ENCODE measurements around the gene ATP5MG. TPM values are rescaled to one million over a fixed set of nuclear protein-coding genes. Genes with fewer than 3 reads are reported as not detected.
"Not testable (repeated sequence)": the region's sequence is repeated elsewhere in the genome, so short reads cannot be mapped to it uniquely, and the experiment has no call there.

The ATP5MG gene
- total RNA-seq, 2 experiments from 2014 or later = 278 to 295 TPM

DNA sequence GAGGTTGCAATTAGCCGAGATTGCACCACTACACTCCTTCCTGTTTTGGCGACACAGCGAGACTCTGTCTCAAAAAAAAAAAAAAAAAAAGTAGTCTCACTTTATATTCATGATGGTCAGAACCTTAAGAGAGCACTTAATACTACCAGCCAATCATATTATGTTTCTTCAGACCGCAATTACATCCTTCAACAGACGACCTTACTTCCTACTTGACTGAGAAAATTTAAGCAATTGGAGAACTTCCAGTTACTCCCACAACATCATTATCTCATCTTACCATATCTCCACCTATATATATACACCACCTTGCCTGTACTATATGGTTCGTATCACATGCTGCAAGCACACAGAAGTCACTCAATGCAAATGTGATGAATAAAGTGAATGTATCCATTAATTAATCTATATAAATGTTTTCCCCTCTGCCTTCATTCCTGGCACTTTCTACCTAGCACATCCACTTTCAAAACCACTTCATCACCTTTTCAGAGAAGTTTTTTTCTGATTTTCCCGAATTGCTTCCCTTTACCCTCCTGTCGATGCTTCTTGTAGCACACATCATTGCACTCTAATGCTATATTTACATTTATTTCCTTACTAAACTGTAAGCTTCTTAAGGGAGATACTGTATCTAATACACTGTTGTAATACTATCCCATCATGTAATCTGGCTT, 13.8 kb downstream of the ATP5MG start:
- no peak for ATAC-seq
- Mint-ChIP-seq H3K9me3 (ENCODE audit: low read depth) (no peaks in the 10 kb centered on the region), H3K27ac (no peak overlapping the region), H3K27me3 (no peaks in the 10 kb centered on the region), H3K4me1 (peaks cover 7% of the 10 kb centered on the region), H3K36me3 (peaks cover 12% of the 10 kb centered on the region), H3K4me3 (no peak overlapping the region)
- no peak for DNase-seq
- CTCF ChIA-PET = interaction anchor here (0.6 to 1.0 kb wide), 5 partner anchors 9 to 500 kb away, joined by 3 to 8 read pairs (median 4); no protein-coding TSS in a partner anchor

DNA sequence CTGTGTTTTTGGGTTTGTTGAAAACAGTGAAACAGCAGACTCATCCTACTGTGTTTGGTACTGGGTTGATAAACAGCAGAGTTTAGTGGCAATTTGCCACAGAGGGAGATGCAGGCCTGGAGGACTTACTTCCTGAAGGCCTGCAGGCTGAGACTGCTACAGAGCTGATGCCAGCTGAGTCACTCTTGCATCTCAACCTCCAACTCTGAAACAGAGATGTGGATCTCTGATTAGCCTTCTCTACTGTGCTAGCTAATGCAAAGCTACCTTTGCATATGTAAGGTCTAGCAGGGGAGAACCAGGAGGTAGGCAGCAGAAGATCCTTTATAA, 14.3 kb downstream of the ATP5MG start:
- Mint-ChIP-seq H3K36me3 (peaks cover 8% of the 10 kb centered on the region), H3K27ac (no peak overlapping the region), H3K4me3 (no peak overlapping the region), H3K4me1 (peaks cover 5% of the 10 kb centered on the region), H3K9me3 (ENCODE audit: low read depth) (no peaks in the 10 kb centered on the region), H3K27me3 (no peaks in the 10 kb centered on the region)
- CTCF ChIA-PET = interaction anchor here (0.6 to 1.0 kb wide), 5 partner anchors 9 to 217 kb away, joined by 3 to 8 read pairs (median 4); no protein-coding TSS in a partner anchor
- peak; percentile 94 for ATAC-seq
- peak; percentile 75 for DNase-seq

DNA sequence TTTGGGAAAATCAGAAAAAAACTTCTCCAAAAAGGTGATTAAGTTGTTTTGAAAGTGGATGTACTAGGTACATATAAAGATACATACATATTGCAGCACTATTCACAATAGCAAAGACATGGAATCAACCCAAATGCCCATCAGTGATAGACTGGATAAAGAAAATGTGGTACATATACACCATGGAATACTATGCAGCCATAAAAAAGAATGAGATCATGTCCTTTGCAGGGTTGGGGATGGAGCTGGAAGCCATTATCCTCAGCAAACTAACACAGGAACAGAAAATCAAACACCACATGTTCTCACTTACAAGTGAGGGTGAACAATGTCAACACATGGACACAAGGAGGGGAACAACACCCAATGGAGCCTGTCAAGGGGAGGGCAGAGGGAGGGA, 15.5 kb downstream of the ATP5MG start:
- CTCF ChIA-PET = interaction anchor here (0.6 to 1.0 kb wide), 2 partner anchors 15 to 49 kb away, joined by 3 read pairs; no protein-coding TSS in a partner anchor
- not testable (repeated sequence) for H3K27me3 Mint-ChIP-seq

DNA sequence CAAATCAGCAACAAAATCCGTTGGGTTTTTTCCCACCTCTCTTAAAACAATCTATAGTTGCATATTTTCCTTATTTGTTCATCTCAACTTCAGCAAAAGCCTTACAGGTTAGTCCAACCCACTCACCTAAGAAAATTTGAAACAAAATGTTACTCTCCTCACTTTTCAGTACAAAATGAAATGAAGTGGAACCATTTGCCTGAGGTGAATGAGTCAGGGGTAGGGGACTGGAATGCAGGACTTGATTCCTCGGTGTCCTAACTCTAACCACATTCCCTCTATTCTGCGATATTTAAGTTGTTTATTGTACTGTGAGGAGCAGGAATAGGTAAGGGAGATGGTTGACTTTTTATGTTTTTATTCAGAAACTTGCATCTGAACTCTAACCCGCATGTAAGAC, 16.4 kb downstream of the ATP5MG start:
- DNase-seq = no peak
- CTCF ChIA-PET = no interaction called here
- no peak overlapping the region for H3K27ac Mint-ChIP-seq
- no peaks in the 10 kb centered on the region for H3K9me3 Mint-ChIP-seq (ENCODE audit: low read depth)
- H3K4me1 Mint-ChIP-seq = no peaks in the 10 kb centered on the region
- no peaks in the 10 kb centered on the region for H3K27me3 Mint-ChIP-seq
- no peak for ATAC-seq
- no peak overlapping the region for H3K4me3 Mint-ChIP-seq
- H3K36me3 Mint-ChIP-seq = peaks cover 4% of the 10 kb centered on the region

More for the DNA sequence above, 15.5 kb downstream of the ATP5MG start:
- not testable (repeated sequence) for H3K4me3 Mint-ChIP-seq; ATAC-seq; H3K9me3 Mint-ChIP-seq (ENCODE audit: low read depth); H3K4me1 Mint-ChIP-seq; DNase-seq; H3K36me3 Mint-ChIP-seq; H3K27ac Mint-ChIP-seq

DNA sequence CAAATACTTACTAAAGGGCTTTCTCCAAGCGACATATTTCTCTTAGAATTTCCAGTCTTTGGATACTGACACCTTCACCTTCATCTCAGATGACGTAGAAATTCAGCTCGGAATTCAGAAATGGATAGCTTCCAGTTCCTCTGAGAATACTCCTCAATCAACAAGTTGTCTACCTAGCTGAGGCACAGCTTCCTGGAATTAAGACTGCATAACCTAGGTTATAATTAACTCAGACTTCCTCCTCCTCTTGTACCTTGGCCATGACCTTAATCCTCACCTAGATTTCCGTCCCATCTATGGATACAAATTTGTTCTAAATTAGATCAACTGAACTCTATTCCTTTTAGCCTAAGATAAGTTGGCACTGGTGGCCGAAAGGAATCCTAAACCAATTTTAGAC, 17.4 kb downstream of the ATP5MG start:
- CTCF ChIA-PET = interaction anchor here (1.0 kb wide), 1 partner anchor 8 kb away, joined by 3 read pairs; no protein-coding TSS in a partner anchor
- no peaks in the 10 kb centered on the region for H3K4me1 Mint-ChIP-seq
- H3K4me3 Mint-ChIP-seq = no peak overlapping the region
- H3K27me3 Mint-ChIP-seq = no peaks in the 10 kb centered on the region
- no peak overlapping the region for H3K27ac Mint-ChIP-seq
- no peak for ATAC-seq
- DNase-seq = no peak
- H3K9me3 Mint-ChIP-seq (ENCODE audit: low read depth) = no peaks in the 10 kb centered on the region
- no peaks in the 10 kb centered on the region for H3K36me3 Mint-ChIP-seq

DNA sequence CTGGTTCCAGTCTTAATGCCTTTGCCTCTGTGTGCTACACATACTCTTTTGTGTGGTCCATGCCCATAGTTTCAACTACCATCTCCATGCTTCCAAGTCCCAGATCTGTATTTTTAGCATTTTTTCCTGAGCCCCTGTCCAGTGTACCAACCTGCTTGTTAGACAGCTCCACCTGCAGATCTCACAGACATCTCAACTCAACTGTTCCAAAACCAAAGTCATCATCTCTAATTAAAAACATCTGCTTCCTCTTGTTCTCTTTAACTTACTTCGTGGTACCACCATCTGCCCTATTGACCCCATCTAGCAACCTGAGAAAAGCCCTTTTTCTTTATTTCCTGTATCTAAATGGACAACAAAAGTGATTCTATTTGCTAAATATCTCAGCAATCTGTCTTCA, 26.3 kb downstream of the ATP5MG start:
- Mint-ChIP-seq H3K27me3 (peaks cover 7% of the 10 kb centered on the region), H3K4me3 (no peak overlapping the region), H3K9me3 (ENCODE audit: low read depth) (no peaks in the 10 kb centered on the region), H3K36me3 (no peaks in the 10 kb centered on the region), H3K27ac (no peak overlapping the region), H3K4me1 (peaks cover 11% of the 10 kb centered on the region)
- CTCF ChIA-PET = no interaction called here
- DNase-seq (no peak), ATAC-seq (no peak)

DNA sequence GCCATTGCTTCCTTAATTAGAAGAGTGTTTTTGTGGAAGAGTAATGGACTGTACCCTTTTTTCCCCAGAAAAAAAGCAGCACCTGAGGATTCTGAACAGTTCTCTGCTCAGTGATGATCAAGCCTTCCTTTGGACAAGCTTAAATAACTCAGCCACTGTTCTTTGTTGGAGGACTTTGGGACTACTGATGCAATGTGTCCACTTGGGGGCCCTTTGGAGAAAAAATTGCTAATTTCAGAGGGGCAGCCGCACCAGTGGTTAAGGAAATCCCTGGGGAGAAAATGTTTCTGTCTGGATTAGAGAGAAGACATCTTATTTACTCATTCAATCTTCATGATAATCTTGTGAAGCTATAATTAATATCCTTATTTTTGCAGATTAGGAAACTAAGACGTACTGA, 29.6 kb downstream of the ATP5MG start:
- Mint-ChIP-seq H3K4me1 (peaks cover 20% of the 10 kb centered on the region), H3K27me3 (peaks cover 7% of the 10 kb centered on the region), H3K27ac (no peak overlapping the region), H3K36me3 (no peaks in the 10 kb centered on the region), H3K9me3 (ENCODE audit: low read depth) (no peaks in the 10 kb centered on the region), H3K4me3 (no peak overlapping the region)
- no peak for ATAC-seq
- CTCF ChIA-PET = interaction anchor here (0.8 to 2.0 kb wide), 9 partner anchors 11 to 65 kb away, joined by 3 to 8 read pairs (median 5); partner anchors contain the start of gene ATP5MG
- DNase-seq = no peak

DNA sequence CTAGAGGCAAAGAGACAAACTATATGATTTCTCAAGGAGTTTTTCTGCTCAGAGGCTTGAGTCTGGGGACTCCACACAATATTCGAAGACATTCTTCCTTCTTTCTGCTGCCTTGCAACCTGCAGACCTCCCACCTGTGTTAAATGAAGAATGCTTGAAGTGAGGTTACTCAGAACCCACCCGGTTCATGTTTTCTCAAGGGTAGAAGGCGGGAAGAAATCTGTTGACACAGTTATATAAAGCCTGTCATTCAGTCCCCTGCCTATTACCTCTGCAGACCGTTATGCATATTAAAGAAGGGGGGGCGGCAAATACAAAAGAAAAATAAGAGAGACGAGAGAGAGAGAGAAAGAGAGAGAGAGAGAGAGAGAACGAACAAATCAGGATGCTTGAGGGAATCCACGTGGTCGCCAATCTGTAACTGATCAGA, 32.7 kb downstream of the ATP5MG start:
- no peaks in the 10 kb centered on the region for H3K9me3 Mint-ChIP-seq (ENCODE audit: low read depth)
- no peak for ATAC-seq
- H3K27ac Mint-ChIP-seq = peak overlapping the region; percentile 92
- DNase-seq = no peak
- peak overlapping the region; percentile 88 for H3K4me3 Mint-ChIP-seq
- H3K36me3 Mint-ChIP-seq = peaks cover 3% of the 10 kb centered on the region
- CTCF ChIA-PET = interaction anchor here (0.7 to 2.0 kb wide), 5 partner anchors 14 to 139 kb away, joined by 3 to 17 read pairs (median 6); no protein-coding TSS in a partner anchor
- H3K4me1 Mint-ChIP-seq = peaks cover 18% of the 10 kb centered on the region
- H3K27me3 Mint-ChIP-seq = peaks cover 7% of the 10 kb centered on the region

DNA sequence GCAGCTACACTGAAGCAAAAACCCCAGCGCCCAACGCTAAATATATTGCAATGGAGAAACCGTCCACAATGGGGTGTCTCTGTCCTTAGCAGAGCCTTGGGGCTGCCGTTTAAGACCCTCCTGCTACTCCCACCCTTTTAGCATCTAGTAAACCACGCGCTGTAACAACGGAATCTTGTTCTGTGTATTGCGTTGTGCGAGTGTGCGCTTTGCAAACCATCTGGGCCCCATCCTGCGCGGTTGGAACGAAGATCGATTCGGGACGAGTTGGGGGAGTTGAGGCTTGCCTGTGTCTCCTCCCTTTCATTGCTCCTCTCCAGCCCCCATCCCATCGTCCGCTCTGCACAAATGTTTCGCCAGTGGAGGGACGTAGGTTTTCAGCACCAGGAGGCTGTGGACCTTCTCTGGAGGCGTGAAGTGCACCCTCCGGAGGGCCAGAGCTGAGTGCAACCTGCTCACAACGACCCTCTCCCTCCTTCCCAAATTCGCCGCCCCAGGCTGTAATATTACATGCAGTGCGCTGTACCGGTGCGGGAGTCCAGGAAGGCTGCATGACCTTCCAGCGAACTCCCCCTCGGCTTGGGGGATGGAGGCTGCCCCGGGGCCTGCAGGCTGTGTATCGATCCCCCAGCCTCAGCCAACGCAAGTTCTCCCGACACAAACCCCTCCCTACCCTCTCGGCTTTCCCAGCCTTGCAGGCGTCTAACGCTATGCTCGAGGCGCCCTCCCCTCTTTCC, 33.3 kb downstream of the ATP5MG start:
- DNase-seq (peak; percentile 80), ATAC-seq (peak; percentile 38)
- Mint-ChIP-seq H3K4me1 (peaks cover 24% of the 10 kb centered on the region), H3K9me3 (ENCODE audit: low read depth) (no peaks in the 10 kb centered on the region), H3K27ac (peak overlapping the region; percentile 92), H3K4me3 (peak overlapping the region; percentile 88), H3K27me3 (peaks cover 4% of the 10 kb centered on the region), H3K36me3 (peaks cover 5% of the 10 kb centered on the region)
- CTCF ChIA-PET = interaction anchor here (0.7 to 2.0 kb wide), 15 partner anchors 9 to 357 kb away, joined by 3 to 17 read pairs (median 4); partner anchors contain the start of genes CD3D and DDX6

DNA sequence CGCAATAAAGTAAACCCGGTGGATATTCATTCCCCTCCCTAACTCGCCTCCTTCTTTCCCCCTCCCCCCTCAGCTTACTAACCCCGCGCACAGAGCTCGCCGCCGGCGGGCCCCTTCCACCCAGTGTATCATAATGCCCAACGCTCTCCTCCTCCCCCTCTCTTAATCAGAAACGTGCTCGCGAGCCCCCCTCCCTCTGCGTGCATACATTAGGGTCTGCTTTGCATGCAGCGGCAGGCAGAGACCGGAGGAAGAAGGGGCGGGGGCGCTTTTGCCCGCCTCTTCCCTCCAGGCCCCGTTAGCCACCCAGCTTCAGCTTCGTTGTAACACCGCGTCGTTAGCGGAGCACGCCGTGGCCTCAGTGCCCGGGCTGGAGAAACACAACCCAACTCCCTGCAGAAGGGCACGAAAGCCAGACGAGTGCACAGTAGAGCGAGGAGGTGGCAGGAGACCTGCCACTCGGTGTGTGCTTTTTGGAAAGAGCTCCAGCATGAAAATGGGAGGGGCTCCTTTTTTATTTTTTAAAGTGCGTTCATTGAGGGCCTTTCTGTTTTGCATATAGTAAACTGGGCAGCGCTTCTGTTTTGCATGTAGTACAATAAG, 34.0 kb downstream of the ATP5MG start:
- peak; percentile 24 for ATAC-seq
- CTCF ChIA-PET = interaction anchor here (0.6 to 2.0 kb wide), 17 partner anchors 9 to 356 kb away, joined by 3 to 17 read pairs (median 4); partner anchors contain the start of genes CD3D and DDX6
- peak; percentile 76 for DNase-seq
- no peaks in the 10 kb centered on the region for H3K9me3 Mint-ChIP-seq (ENCODE audit: low read depth)
- H3K4me1 Mint-ChIP-seq = peaks cover 31% of the 10 kb centered on the region
- H3K27ac Mint-ChIP-seq = peak overlapping the region; percentile 92
- peaks cover 4% of the 10 kb centered on the region for H3K27me3 Mint-ChIP-seq
- H3K4me3 Mint-ChIP-seq = peak overlapping the region; percentile 88
- peaks cover 6% of the 10 kb centered on the region for H3K36me3 Mint-ChIP-seq

DNA sequence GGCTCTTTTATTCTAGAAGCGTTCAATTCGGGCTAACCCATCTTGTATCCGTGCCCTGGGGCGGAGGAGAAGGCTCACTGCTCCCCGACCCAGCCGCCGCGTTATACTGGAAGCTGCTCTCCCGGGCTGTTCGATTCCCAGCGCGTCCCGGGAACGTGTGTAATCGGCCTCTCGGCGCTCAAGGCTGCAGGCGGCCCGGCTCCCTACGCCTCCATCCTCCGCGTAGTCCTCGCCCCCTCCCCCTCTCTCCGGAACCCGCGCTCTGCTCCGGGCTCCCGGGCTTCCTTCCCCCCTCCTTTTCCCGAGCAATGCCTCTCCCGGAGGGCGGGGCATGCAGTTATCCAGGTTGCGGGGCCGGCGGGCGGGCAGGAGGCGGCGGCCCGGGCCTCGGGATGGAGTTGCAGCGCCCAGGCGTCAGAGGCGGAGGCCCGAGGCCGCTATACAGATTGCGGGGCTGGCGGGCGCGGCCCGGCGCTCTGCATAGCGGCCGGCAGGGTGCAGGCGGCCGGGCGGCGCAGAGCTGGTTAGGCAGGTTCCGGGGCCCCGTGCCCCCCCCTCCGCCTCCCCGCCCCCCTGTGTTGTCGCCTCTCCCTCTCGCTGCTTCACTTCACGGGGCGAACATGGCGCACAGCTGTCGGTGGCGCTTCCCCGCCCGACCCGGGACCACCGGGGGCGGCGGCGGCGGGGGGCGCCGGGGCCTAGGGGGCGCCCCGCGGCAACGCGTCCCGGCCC, 34.7 kb downstream of the ATP5MG start, which contains the start of gene KMT2A:
TSS of gene KMT2A (plus strand) at position 600 of the 732 bp plus-strand sequence. CDS start at position 621, 21 bp downstream.
- Mint-ChIP-seq H3K9me3 (ENCODE audit: low read depth) (no peaks in the 10 kb centered on the region), H3K27me3 (peaks cover 4% of the 10 kb centered on the region), H3K4me3 (peak within 1 kb of the TSS; percentile 88), H3K4me1 (peaks cover 38% of the 10 kb centered on the region), H3K36me3 (peaks cover 9% of the 10 kb centered on the region), H3K27ac (peak within 1 kb of the TSS; percentile 94)
- ATAC-seq = peak; percentile 54
- peak; percentile 93 for DNase-seq
- CTCF ChIA-PET = interaction anchor here (0.6 to 2.0 kb wide), 15 partner anchors 10 to 355 kb away, joined by 3 to 17 read pairs (median 4); partner anchors contain the start of genes CD3D and DDX6

DNA sequence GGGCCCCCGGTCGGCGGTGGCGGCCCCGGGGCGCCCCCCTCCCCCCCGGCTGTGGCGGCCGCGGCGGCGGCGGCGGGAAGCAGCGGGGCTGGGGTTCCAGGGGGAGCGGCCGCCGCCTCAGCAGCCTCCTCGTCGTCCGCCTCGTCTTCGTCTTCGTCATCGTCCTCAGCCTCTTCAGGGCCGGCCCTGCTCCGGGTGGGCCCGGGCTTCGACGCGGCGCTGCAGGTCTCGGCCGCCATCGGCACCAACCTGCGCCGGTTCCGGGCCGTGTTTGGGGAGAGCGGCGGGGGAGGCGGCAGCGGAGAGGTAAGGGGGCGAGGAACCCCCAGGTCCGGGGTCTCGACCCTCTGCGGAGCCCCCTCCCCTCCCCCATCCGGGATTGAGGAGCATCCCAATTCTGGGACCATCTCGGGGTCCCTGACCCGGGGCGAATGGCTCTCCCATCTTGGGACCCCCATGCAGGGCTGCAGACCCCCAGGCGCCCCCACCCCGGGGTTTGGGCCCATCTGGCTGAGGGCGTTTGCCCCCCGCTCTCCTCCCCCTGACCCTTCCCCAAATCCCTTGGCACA, 35.3 kb downstream of the ATP5MG start:
- DNase-seq = peak; percentile 71
- peaks cover 44% of the 10 kb centered on the region for H3K4me1 Mint-ChIP-seq
- H3K9me3 Mint-ChIP-seq (ENCODE audit: low read depth) = no peaks in the 10 kb centered on the region
- peaks cover 11% of the 10 kb centered on the region for H3K36me3 Mint-ChIP-seq
- ATAC-seq = peak; percentile 25
- peak overlapping the region; percentile 88 for H3K4me3 Mint-ChIP-seq
- no peaks in the 10 kb centered on the region for H3K27me3 Mint-ChIP-seq
- H3K27ac Mint-ChIP-seq = peak overlapping the region; percentile 94
- CTCF ChIA-PET = interaction anchor here (0.7 to 2.0 kb wide), 5 partner anchors 34 to 133 kb away, joined by 3 to 10 read pairs (median 6); no protein-coding TSS in a partner anchor
